G401 (cell line): ENCODE measurements around the gene NBEAL2. TPM values are rescaled to one million over a fixed set of nuclear protein-coding genes. Genes with fewer than 3 reads are reported as not detected.

Experiments used
- DNase-seq: peaks from one replicate; pipeline ENCODE4 v3.0.0-alpha.2; 2015; ENCODE audit warnings: low spot score
- in situ Hi-C: cut with HindIII; loops from 2 replicates; pipeline ENCODE4 v1.10.0; 2016; ENCODE audit warnings: low sequenced_read_pairs, mixed read lengths
- total RNA-seq: library from RNA; depleted of rRNA; stranded (reverse); fragments of >200 nt; shearing (Covaris generic); gene quantifications from 2 replicates; pipeline ENCODE4 v1.2.3, GENCODE V29; 2014

NBEAL2 gene
- total RNA-seq, 1 experiment from 2014 or later, result 27.2 TPM

GRCh38 chr3:47007001-47007400 is 27.5 kb downstream of the NBEAL2 start:
- no peak for DNase-seq
- in situ Hi-C loops, result no loop called here

- in situ Hi-C loops, result no loop called here
- no peak for DNase-seq
These were observed 28.2 kb downstream of the NBEAL2 start for GRCh38 chr3:47007482-47008233.

GRCh38 chr3:47008234-47008796 is 28.8 kb downstream of the NBEAL2 start:
- DNase-seq, result no peak
- in situ Hi-C loops, result no loop called here

GRCh38 chr3:47008851-47009224 is 29.4 kb downstream of the NBEAL2 start:
- no peak for DNase-seq
- in situ Hi-C loops, result no loop called here

- peak; percentile 80 for DNase-seq
- in situ Hi-C loops, result no loop called here
These were observed 30.0 kb downstream of the NBEAL2 start for GRCh38 chr3:47009225-47010110.

GRCh38 chr3:47010111-47010712 is 30.7 kb downstream of the NBEAL2 start:
- in situ Hi-C loops, result no loop called here
- peak; percentile 62 for DNase-seq

GRCh38 chr3:47010910-47011309 is 31.4 kb downstream of the NBEAL2 start:
- in situ Hi-C loops, result no loop called here
- DNase-seq, result no peak

GRCh38 chr3:47011371-47011770 is 31.9 kb downstream of the NBEAL2 start:
- in situ Hi-C loops, result no loop called here
- no peak for DNase-seq

- in situ Hi-C loops, result no loop called here
- peak; percentile 97 for DNase-seq
These were observed 33.1 kb downstream of the NBEAL2 start for GRCh38 chr3:47012342-47013230.

- DNase-seq, result no peak
- in situ Hi-C loops, result no loop called here
These were observed 33.8 kb downstream of the NBEAL2 start for GRCh38 chr3:47013231-47013630.

- in situ Hi-C loops, result no loop called here
- no peak for DNase-seq
These were observed 34.6 kb downstream of the NBEAL2 start for GRCh38 chr3:47014036-47014435.

GRCh38 chr3:47015151-47015550 is 35.7 kb downstream of the NBEAL2 start:
- no peak for DNase-seq
- in situ Hi-C loops, result no loop called here

GRCh38 chr3:47016086-47016933 is 36.8 kb downstream of the NBEAL2 start:
- in situ Hi-C loops, result no loop called here
- DNase-seq, result no peak

- in situ Hi-C loops, result no loop called here
- no peak for DNase-seq
These were observed 37.5 kb downstream of the NBEAL2 start for GRCh38 chr3:47016934-47017435.

- no peak for DNase-seq
- in situ Hi-C loops, result no loop called here
These were observed 38.2 kb downstream of the NBEAL2 start for GRCh38 chr3:47017504-47018268.

GRCh38 chr3:47018269-47018611 is 38.8 kb downstream of the NBEAL2 start:
- no peak for DNase-seq
- in situ Hi-C loops, result no loop called here

GRCh38 chr3:47019201-47019600 is 39.7 kb downstream of the NBEAL2 start:
- no peak for DNase-seq
- in situ Hi-C loops, result no loop called here
